NB4 (cell line): ENCODE data around the gene ATP10A.

ENCODE experiments used
- CTCF ChIP-seq: IDR thresholded peaks from one replicate; pipeline ENCODE4 v1.5.1; 2012; ENCODE audit warnings: low read depth, low read length
- MAX ChIP-seq: IDR thresholded peaks from 2 replicates; pipeline ENCODE4 v1.6.1; 2011; ENCODE audit warnings: low read depth, low read length
- POLR2A ChIP-seq: IDR thresholded peaks from 2 replicates; pipeline ENCODE4 v1.6.1; 2011; ENCODE audit warnings: mild to moderate bottlenecking; ENCODE audit not compliant: insufficient read length; ENCODE audit errors: extremely low read depth

GRCh38 chr15:25694823-25695312, 168.3 kb downstream of the ATP10A start:
- no peak for TF ChIP-seq POLR2A
- TF ChIP-seq MAX: no peak
- TF ChIP-seq CTCF: no peak
